Measurements from ENCODE around the gene MYO1B. TPM values are rescaled to one million over a fixed set of nuclear protein-coding genes. Genes with fewer than 3 reads are reported as not detected.

Gene MYO1B
- total RNA-seq, 4 donors from 2014 or later, result 17.2 to 31.8 (median 28.8) TPM

- no peaks in the 10 kb centered on the region for H3K4me1 ChIP-seq
- H3K27me3 ChIP-seq, result no peaks in the 10 kb centered on the region
- H3K27ac ChIP-seq, result no peak overlapping the region
- H3K4me3 ChIP-seq, result no peak overlapping the region
- no peaks in the 10 kb centered on the region for H3K9me3 ChIP-seq
- 52% methylated on average over 6 of the region's 6 CpGs for WGBS
- no peaks in the 10 kb centered on the region for H3K36me3 ChIP-seq
- DNase-seq (ENCODE audit: low spot score in 2 of 2), result no peak
- TF ChIP-seq POLR2A (IDR thresholded peaks at IDR 0.05) (no peak), POLR2AphosphoS5 (IDR thresholded peaks at IDR 0.05) (no peak), EP300 (IDR thresholded peaks at IDR 0.05) (no peak)
- TF ChIP-seq, protein P1, sequence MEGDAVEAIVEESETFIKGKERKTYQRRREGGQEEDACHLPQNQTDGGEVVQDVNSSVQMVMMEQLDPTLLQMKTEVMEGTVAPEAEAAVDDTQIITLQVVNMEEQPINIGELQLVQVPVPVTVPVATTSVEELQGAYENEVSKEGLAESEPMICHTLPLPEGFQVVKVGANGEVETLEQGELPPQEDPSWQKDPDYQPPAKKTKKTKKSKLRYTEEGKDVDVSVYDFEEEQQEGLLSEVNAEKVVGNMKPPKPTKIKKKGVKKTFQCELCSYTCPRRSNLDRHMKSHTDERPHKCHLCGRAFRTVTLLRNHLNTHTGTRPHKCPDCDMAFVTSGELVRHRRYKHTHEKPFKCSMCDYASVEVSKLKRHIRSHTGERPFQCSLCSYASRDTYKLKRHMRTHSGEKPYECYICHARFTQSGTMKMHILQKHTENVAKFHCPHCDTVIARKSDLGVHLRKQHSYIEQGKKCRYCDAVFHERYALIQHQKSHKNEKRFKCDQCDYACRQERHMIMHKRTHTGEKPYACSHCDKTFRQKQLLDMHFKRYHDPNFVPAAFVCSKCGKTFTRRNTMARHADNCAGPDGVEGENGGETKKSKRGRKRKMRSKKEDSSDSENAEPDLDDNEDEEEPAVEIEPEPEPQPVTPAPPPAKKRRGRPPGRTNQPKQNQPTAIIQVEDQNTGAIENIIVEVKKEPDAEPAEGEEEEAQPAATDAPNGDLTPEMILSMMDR (IDR thresholded peaks at IDR 0.05), result no peak
These were observed 191.3 kb downstream of the MYO1B start for GRCh38 chr2:191436368-191437055.

GRCh38 chr2:191439481-191439880 lies 194.3 kb downstream of the MYO1B start:
- H3K36me3 ChIP-seq, result no peaks in the 10 kb centered on the region
- H3K4me1 ChIP-seq, result no peaks in the 10 kb centered on the region
- no peaks in the 10 kb centered on the region for H3K27me3 ChIP-seq
- TF ChIP-seq POLR2AphosphoS5 (IDR thresholded peaks at IDR 0.05) (no peak), EP300 (IDR thresholded peaks at IDR 0.05) (no peak), POLR2A (IDR thresholded peaks at IDR 0.05) (no peak)
- TF ChIP-seq, protein P1 (IDR thresholded peaks at IDR 0.05), result no peak
- no peaks in the 10 kb centered on the region for H3K9me3 ChIP-seq
- DNase-seq (ENCODE audit: low spot score in 2 of 2), result no peak
- 90% methylated on average over 3 of the region's 3 CpGs for WGBS
- no peak overlapping the region for H3K4me3 ChIP-seq
- H3K27ac ChIP-seq, result no peak overlapping the region

DNA sequence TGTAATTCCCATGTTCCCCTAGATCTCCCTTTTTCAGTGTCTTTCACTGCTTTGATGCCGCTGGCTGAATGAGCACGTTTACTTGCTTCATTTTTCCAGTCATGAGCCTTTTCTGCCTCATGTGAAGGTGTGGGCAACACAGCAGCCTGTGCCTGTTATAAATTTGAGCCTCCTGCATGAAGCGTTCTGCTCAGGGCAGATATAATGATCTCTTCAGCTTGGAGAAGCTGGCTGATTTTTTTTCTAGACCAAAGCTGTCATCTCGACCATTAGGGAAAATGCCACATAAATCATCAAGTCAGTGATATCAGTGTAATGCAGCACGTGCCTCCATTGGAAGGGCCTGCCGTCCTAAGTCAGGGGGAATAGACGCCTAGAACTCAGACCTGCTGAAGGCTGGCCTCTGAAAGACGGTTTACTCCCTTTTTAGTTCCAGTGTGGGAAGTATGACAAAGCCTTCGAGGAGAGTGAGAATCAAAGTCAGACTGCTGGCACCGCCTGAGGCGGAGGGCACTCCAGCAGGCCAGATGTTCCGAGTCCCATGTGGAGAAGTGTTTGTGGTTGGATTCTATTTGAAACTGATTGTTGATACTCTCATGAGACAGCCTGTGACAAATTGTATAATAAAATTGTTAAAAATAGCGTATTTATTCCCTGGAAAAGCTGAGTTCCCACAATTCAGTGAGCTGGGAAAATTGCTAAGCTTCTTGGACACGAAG lies 196.5 kb downstream of the MYO1B start:
- no peak overlapping the region for H3K4me3 ChIP-seq
- H3K36me3 ChIP-seq, result no peaks in the 10 kb centered on the region
- DNase-seq (ENCODE audit: low spot score in 2 of 2), result no peak
- 58% methylated on average over 14 of the region's 14 CpGs for WGBS
- H3K9me3 ChIP-seq, result no peaks in the 10 kb centered on the region
- peak in 1 of 3 donors; percentile 58 for TF ChIP-seq POLR2AphosphoS5 (IDR thresholded peaks at IDR 0.05)
- no peak for TF ChIP-seq POLR2A (IDR thresholded peaks at IDR 0.05)
- TF ChIP-seq EP300 (IDR thresholded peaks at IDR 0.05), result no peak
- TF ChIP-seq, protein P1 (IDR thresholded peaks at IDR 0.05), result no peak
- H3K4me1 ChIP-seq, result no peaks in the 10 kb centered on the region
- H3K27me3 ChIP-seq, result no peaks in the 10 kb centered on the region
- no peak overlapping the region for H3K27ac ChIP-seq

DNA sequence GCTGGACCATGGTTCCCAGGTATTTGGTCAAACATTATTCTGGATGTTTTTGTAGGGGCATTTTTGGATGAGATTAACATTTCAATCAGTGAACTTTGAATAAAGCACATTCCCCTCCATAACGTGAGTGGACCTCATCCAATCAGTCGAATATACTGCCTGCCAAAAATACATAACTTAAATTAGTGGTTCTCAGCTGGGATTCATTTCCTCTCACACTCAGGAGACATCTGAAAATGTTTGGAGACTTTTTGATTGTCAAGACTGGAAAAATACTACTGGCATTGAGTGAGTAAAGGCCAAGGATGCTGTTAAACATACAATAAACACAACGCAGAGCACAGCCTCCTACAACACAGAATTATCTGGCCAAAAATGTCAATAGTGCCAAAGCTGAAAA lies 198.2 kb downstream of the MYO1B start:
- TF ChIP-seq POLR2AphosphoS5 (IDR thresholded peaks at IDR 0.05) (no peak), EP300 (IDR thresholded peaks at IDR 0.05) (no peak), POLR2A (IDR thresholded peaks at IDR 0.05) (no peak)
- TF ChIP-seq, protein P1 (IDR thresholded peaks at IDR 0.05), result no peak
- DNase-seq (ENCODE audit: low spot score in 2 of 2), result no peak
- WGBS, result 52% methylated on average over 3 of the region's 3 CpGs
- Histone ChIP-seq H3K27ac (no peak overlapping the region), H3K4me3 (no peak overlapping the region), H3K9me3 (no peaks in the 10 kb centered on the region), H3K36me3 (no peaks in the 10 kb centered on the region), H3K4me1 (no peaks in the 10 kb centered on the region), H3K27me3 (no peaks in the 10 kb centered on the region)

DNA sequence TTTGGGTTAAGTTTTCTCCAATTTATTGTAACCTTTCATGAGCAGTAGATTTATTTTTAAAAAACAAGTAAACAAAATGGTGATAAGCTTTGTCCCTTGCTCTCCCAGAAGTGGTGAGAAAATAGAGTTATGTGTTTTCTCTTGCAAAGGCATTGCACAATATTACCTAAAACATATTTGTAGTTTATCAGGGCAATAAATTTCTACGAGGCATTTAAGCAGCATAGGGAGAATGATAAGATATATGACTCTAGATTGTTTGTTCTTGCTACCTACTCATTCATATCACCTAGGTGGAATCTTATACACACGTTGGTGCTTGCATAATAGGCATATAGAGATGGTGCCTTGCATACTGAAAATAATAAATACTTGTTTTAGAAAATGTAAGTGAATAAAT lies 201.7 kb downstream of the MYO1B start:
- Histone ChIP-seq H3K27me3 (no peaks in the 10 kb centered on the region), H3K4me1 (no peaks in the 10 kb centered on the region), H3K27ac (no peak overlapping the region), H3K9me3 (no peaks in the 10 kb centered on the region), H3K4me3 (no peak overlapping the region), H3K36me3 (no peaks in the 10 kb centered on the region)
- no peak for DNase-seq (ENCODE audit: low spot score in 2 of 2)
- TF ChIP-seq POLR2AphosphoS5 (IDR thresholded peaks at IDR 0.05) (no peak), EP300 (IDR thresholded peaks at IDR 0.05) (no peak), POLR2A (IDR thresholded peaks at IDR 0.05) (no peak)
- TF ChIP-seq, protein P1 (IDR thresholded peaks at IDR 0.05), result no peak
- 46% methylated on average over 2 of the region's 2 CpGs for WGBS
